Measurements from ENCODE around the gene PIP4K2B.

DNA sequence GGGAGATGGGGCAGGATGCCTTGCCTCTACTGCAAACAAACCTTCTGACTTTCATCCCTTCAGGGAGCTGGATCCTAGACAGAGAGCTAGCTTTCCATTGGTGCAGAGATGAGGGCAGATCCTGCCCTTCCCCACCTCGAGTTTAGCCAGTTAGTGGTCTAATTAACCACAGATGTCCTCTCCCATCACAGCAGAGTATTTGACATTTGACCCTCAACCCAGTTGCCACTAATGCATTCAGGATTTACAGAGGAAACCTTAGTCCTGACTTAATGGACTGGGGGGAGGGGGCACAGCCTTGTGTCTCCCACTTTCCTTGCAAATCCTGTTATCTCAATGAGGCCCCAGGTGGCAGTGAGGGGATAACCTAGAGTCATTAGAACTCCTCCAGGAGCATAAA, 10.2 kb downstream of the PIP4K2B start:
- TF ChIP-seq, protein P1, sequence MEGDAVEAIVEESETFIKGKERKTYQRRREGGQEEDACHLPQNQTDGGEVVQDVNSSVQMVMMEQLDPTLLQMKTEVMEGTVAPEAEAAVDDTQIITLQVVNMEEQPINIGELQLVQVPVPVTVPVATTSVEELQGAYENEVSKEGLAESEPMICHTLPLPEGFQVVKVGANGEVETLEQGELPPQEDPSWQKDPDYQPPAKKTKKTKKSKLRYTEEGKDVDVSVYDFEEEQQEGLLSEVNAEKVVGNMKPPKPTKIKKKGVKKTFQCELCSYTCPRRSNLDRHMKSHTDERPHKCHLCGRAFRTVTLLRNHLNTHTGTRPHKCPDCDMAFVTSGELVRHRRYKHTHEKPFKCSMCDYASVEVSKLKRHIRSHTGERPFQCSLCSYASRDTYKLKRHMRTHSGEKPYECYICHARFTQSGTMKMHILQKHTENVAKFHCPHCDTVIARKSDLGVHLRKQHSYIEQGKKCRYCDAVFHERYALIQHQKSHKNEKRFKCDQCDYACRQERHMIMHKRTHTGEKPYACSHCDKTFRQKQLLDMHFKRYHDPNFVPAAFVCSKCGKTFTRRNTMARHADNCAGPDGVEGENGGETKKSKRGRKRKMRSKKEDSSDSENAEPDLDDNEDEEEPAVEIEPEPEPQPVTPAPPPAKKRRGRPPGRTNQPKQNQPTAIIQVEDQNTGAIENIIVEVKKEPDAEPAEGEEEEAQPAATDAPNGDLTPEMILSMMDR (IDR thresholded peaks at IDR 0.05; ENCODE audit: borderline replicate concordance, extremely low read depth, low read length, poor library complexity, severe bottlenecking) = no peak
- no peak for TF ChIP-seq EZH2 (IDR thresholded peaks at IDR 0.05; ENCODE audit: borderline replicate concordance, low read depth, low read length, severe bottlenecking)
